Central memory CD4-positive, alpha-beta T cell (primary cell): ENCODE data around the gene MPI.

Experiments
- DNase-seq: peaks from one replicate; pipeline ENCODE4 v3.0.0; 2022
- total RNA-seq, 3 experiments: gene quantifications; one replicate each; lab custom pipeline; 2026; lab: John Stamatoyannopoulos, UW

Gene MPI
- total RNA-seq = 45.4 to 61.7 (median 49.8) reads per million in 3 experiments

- DNase-seq = peak; percentile 79
Measured at GRCh38 chr15:74889883-74890664, at the start of gene MPI. Gene MPI, plus strand, starts transcription at chr15:74890042. Its CDS starts 32 bp downstream, at chr15:74890074.

- DNase-seq = no peak
Measured at GRCh38 chr15:74840851-74841775, 48.7 kb upstream of the MPI start.

- no peak for DNase-seq
Measured at GRCh38 chr15:74841891-74842373, 47.9 kb upstream of the MPI start.

- peak; percentile 92 for DNase-seq
Measured at GRCh38 chr15:74842581-74843444, 47.0 kb upstream of the MPI start, which contains the start of gene ULK3. Gene ULK3, minus strand, starts transcription at chr15:74843156. Its CDS starts 51 bp downstream, at chr15:74843105.

- DNase-seq = no peak
Measured at GRCh38 chr15:74843445-74843828, 46.4 kb upstream of the MPI start.

GRCh38 chr15:74843891-74844299, 45.9 kb upstream of the MPI start:
- no peak for DNase-seq

GRCh38 chr15:74844319-74845207, 45.3 kb upstream of the MPI start:
- no peak for DNase-seq

GRCh38 chr15:74845208-74845568, 44.7 kb upstream of the MPI start:
- peak; percentile 55 for DNase-seq

- DNase-seq = peak; percentile 25
Measured at GRCh38 chr15:74845581-74845980, 44.3 kb upstream of the MPI start.

GRCh38 chr15:74847432-74847831, 42.4 kb upstream of the MPI start:
- DNase-seq = no peak

GRCh38 chr15:74850393-74850792, 39.4 kb upstream of the MPI start:
- DNase-seq = no peak

- no peak for DNase-seq
Measured at GRCh38 chr15:74851960-74852359, 37.9 kb upstream of the MPI start.

GRCh38 chr15:74854453-74855022, 35.3 kb upstream of the MPI start:
- no peak for DNase-seq

- DNase-seq = no peak
Measured at GRCh38 chr15:74855857-74856256, 34.0 kb upstream of the MPI start.

GRCh38 chr15:74856537-74856936, 33.3 kb upstream of the MPI start:
- no peak for DNase-seq

GRCh38 chr15:74857082-74857655, 32.7 kb upstream of the MPI start:
- DNase-seq = no peak

- DNase-seq = no peak
Measured at GRCh38 chr15:74857671-74858368, 32.0 kb upstream of the MPI start.

- DNase-seq = no peak
Measured at GRCh38 chr15:74858369-74858740, 31.5 kb upstream of the MPI start.

GRCh38 chr15:74863239-74864056, 26.4 kb upstream of the MPI start:
- no peak for DNase-seq
